ENCODE measurements around the gene JMJD8.

The JMJD8 gene, protein sequence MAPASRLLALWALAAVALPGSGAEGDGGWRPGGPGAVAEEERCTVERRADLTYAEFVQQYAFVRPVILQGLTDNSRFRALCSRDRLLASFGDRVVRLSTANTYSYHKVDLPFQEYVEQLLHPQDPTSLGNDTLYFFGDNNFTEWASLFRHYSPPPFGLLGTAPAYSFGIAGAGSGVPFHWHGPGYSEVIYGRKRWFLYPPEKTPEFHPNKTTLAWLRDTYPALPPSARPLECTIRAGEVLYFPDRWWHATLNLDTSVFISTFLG

GRCh38 chr16:684071-684794 is at the start of gene JMJD8:
Gene JMJD8 (minus strand): TSS chr16:684334. CDS start chr16:684319, 15 bp downstream.
- DNase-seq (ENCODE audit: low read depth) = peak; percentile 94

GRCh38 chr16:733382-734207 is 49.5 kb upstream of the JMJD8 start:
- peak; percentile 24 for DNase-seq (ENCODE audit: low read depth)

GRCh38 chr16:732936-733335 is 48.8 kb upstream of the JMJD8 start:
- DNase-seq (ENCODE audit: low read depth) = peak; percentile 54

DNA sequence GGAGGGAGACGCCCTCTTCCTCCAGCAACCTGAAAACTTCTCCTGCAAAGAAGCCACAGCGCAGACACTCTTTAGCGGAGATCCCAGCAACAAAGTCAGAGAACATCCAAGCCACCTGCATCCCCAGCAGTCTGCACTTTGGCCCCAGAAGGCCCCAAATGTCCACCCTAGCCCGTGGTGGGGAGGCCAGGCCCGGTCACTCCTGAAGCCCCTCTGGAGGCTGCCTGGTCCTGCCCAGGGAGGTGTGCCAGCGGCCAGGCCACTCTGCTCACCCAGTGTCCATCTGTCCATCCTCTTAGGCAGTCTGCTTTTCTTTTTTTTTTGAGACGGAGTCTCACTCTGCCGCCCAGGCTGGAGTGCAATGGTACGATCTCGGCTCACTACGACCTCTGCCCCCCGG is 48.2 kb upstream of the JMJD8 start:
- DNase-seq (ENCODE audit: low read depth) = no peak

- no peak for DNase-seq (ENCODE audit: low read depth)
Observed at GRCh38 chr16:730666-731509, 46.8 kb upstream of the JMJD8 start.

GRCh38 chr16:729768-730665 is 45.9 kb upstream of the JMJD8 start:
- no peak for DNase-seq (ENCODE audit: low read depth)

GRCh38 chr16:728890-729744 is 45.0 kb upstream of the JMJD8 start:
- DNase-seq (ENCODE audit: low read depth) = no peak

GRCh38 chr16:728131-728889 is 44.2 kb upstream of the JMJD8 start:
- peak; percentile 81 for DNase-seq (ENCODE audit: low read depth)

DNA sequence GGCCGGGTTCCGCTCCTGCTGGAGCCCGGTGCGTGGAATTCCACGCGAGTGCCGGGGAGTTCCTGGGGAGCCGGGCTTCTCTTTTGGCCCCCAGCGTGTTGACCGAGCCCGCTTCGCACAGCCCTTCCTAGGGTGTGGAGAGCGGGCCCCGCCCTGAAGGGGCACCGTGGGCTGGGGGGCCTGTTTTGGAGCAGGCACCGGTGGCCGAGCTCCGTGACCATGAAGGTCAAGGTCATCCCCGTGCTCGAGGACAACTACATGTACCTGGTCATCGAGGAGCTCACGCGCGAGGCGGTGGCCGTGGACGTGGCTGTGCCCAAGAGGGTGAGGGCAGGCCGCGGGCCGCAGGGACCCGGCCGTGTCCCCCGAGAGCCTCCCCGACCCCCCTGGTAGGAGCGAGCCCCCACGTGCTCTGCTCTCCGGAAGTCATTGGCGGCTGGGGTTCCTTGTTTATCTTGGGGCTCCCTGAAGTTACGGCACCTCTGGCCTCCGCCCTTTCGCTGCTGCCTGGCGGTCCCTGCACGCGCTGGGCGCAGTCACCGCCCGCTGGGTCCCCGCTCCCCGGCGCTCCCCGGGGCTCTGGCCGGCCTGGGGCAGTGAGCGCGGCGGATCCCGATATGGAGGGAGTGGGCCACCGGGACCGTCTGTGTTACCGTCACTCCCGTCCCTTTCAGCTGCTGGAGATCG is 43.3 kb upstream of the JMJD8 start:
- no peak for DNase-seq (ENCODE audit: low read depth)

- DNase-seq (ENCODE audit: low read depth) = peak; percentile 52
Observed at GRCh38 chr16:726438-727290, 42.5 kb upstream of the JMJD8 start, which contains the start of the genes CCDC78 and HAGHL. Gene CCDC78 (minus strand): TSS chr16:726443. CDS start chr16:726367, 76 bp downstream. Gene HAGHL (plus strand): TSS chr16:727106. CDS start chr16:727510, 404 bp downstream.

- DNase-seq (ENCODE audit: low read depth) = no peak
Observed at GRCh38 chr16:726188-726437, 42.0 kb upstream of the JMJD8 start.

DNA sequence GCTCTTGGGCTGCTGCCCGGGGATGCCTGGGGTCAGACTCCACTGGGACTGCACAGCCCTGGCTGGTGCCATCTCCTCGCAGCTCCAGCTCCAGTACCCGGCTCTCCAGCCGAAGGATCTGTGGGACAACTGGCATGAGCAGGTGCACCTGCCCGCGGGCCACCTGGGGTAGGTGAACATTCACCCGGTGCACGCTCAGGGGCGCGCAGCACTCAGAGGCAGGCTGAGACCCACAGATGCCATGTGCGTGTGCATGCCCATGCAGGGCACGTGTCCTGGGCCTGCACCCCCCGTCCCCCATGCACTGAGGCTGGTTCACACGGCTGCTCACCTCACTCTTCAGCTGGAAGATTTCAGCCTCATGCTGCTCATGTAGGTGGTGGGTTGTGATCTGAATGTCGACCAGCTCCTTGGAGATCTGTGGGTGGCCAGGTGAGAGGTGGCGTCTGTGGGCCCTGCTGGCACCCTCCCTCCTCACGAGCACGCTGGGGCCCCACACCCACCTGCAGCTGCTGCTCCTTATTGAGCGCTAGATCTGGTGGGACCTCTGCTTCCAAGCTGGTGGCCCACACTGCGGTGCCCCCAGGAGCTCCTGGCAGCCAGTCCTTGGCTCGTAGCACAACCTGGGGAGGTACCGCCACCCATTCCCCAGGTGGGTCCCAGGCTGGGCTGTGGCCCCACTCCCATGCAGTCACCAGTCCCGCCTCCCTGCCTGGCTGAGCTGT is 41.5 kb upstream of the JMJD8 start:
- no peak for DNase-seq (ENCODE audit: low read depth)

DNA sequence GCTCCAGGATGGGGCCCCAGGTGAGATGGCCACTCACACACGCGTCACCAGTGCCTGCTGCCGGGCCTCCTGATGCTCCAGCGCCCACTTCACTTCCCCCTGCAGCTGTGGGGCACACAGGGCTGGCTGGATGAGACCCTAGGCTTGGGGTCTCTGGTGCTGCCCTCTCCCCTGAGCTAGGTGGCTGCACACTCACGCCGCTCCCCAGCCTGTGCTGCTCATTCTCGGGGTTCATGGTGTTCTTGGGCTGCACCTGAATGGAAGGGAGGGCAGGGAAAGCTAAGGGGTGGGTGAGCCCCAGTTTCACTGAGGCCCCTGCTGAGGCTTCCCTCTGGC is 40.9 kb upstream of the JMJD8 start:
- no peak for DNase-seq (ENCODE audit: low read depth)

GRCh38 chr16:724188-725040 is 40.3 kb upstream of the JMJD8 start:
- DNase-seq (ENCODE audit: low read depth) = no peak

DNA sequence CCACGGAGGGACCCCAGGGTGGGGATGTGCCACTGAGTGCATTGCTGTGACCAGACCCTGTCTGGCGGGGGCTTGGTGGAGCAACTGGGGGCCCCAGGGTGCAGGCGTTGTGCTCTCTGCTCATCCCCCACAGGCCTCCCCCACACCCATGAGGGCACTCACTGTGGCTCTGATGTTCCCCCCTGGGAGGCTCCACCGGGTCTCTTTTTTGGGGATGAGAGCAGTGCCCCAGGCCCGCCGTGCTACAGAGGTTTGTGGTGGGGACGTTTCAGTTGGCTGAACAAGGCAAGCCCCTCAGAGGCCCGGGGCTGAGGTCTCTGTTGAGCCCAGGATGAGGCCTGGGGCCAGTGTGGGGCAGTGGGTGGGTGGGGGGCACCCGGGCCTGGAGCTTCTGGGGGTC is 39.6 kb upstream of the JMJD8 start:
- DNase-seq (ENCODE audit: low read depth) = no peak

All from ELR (cell line).